B cell (primary cell): ENCODE measurements around the gene MYO1E. TPM values are rescaled to one million over a fixed set of nuclear protein-coding genes. Genes with fewer than 3 reads are reported as not detected.
"Not testable (repeated sequence)": the region's sequence is repeated elsewhere in the genome, so short reads cannot be mapped to it uniquely, and the experiment has no call there.

Experiments
- ATAC-seq: fragments of 200-7000 bp; cut with Tn5 transposase; one replicate; pipeline ENCODE4 v1.10.0; 2021; ENCODE audit warnings: low read depth, mild to moderate bottlenecking, moderate number of reproducible peaks, moderate library complexity
- CTCF ChIA-PET: fragments of 350-600 bp; sonication (Branson Sonifier 250); formaldehyde crosslinking; loops from one replicate; lab custom pipeline; 2021; ENCODE audit warnings: antibody characterized with exemption, inconsistent platforms; lab: Charles Lee
- POLR2A ChIA-PET: fragments of 350-600 bp; sonication (Branson Sonifier 250); formaldehyde crosslinking; loops from one replicate; lab custom pipeline; 2021; ENCODE audit warnings: antibody characterized with exemption; lab: Charles Lee
- DNase-seq: peaks from one replicate; pipeline ENCODE4 v3.0.0; 2013
- H2AFZ ChIP-seq: 2 replicates; pipeline ENCODE4 v1.6.1; 2012; ENCODE audit warnings: mild to moderate bottlenecking, low read depth, low read length; ENCODE audit not compliant: insufficient read depth, poor library complexity, severe bottlenecking
- H3K27ac ChIP-seq, 2 donors: 1 replicate in 1 of 2; 2 replicates in 1 of 2; pipeline ENCODE4 v1.5.1; 2012 to 2013; ENCODE audit warnings: low read length in 2 of 2, mild to moderate bottlenecking in 2 of 2, moderate library complexity in 1 of 2
- H3K27me3 ChIP-seq, 4 experiments: fragments of 200-600 bp in 1 of 4; sonication (generic) in 1 of 4; replicated peaks in 1 of 4; 1 replicate in 2 of 4; 2 replicates in 2 of 4; pipeline versions ENCODE4 v1.6.1 to v1.7.0; 2013 to 2016; ENCODE audit warnings: low read length in 3 of 4, mild to moderate bottlenecking in 2 of 4, mixed read lengths in 1 of 4, moderate library complexity in 1 of 4; ENCODE audit not compliant: insufficient read depth in 4 of 4, control insufficient read depth in 3 of 4; ENCODE audit errors: control extremely low read depth in 1 of 4
- H3K36me3 ChIP-seq, 2 experiments: replicated peaks in 1 of 2; 1 replicate in 1 of 2; 2 replicates in 1 of 2; pipeline versions ENCODE4 v1.6.1 to v1.7.1; 2013; ENCODE audit warnings: low read length in 1 of 2; ENCODE audit not compliant: insufficient read depth in 2 of 2, control insufficient read depth in 1 of 2; ENCODE audit errors: control extremely low read depth in 1 of 2, extremely low read depth in 1 of 2
- H3K4me1 ChIP-seq, 2 donors: fragments of 200-600 bp in 1 of 2; sonication (generic) in 1 of 2; 1 replicate in 1 of 2; 2 replicates in 1 of 2; pipeline versions ENCODE4 v1.5.1 to v1.6.1; 2013 to 2017; ENCODE audit warnings: low read length in 2 of 2; ENCODE audit not compliant: control insufficient read depth in 2 of 2, insufficient read depth in 2 of 2
- H3K4me2 ChIP-seq: replicated peaks from 2 replicates; pipeline ENCODE3; 2012; ENCODE audit warnings: mild to moderate bottlenecking, low read depth, low read length; ENCODE audit not compliant: poor library complexity, severe bottlenecking
- H3K4me3 ChIP-seq, 5 experiments: fragments of 200-600 bp in 1 of 5; sonication (generic) in 1 of 5; 1 replicate in 3 of 5; 2 replicates in 2 of 5; pipeline versions ENCODE4 v1.5.1 to v1.7.0; 2011 to 2016; ENCODE audit warnings: low read length in 4 of 5, mild to moderate bottlenecking in 4 of 5, low read depth in 2 of 5, control low read depth in 1 of 5, moderate library complexity in 1 of 5; ENCODE audit not compliant: insufficient read depth in 1 of 5; ENCODE audit errors: control extremely low read depth in 1 of 5, extremely low read depth in 1 of 5
- H3K79me2 ChIP-seq: fragments of 200-600 bp; sonication (generic); one replicate; pipeline ENCODE4 v1.6.0; 2016; ENCODE audit warnings: low read length; ENCODE audit not compliant: control insufficient read depth, insufficient read depth
- H3K9ac ChIP-seq: fragments of 200-600 bp; sonication (generic); 2 replicates; pipeline ENCODE4 v1.6.1; 2017; ENCODE audit warnings: mild to moderate bottlenecking, low read length, moderate library complexity
- H3K9me3 ChIP-seq, 3 donors: one replicate each; pipeline versions ENCODE4 v1.6.1 to v1.7.1; 2013; ENCODE audit warnings: low read length in 2 of 3; ENCODE audit not compliant: control insufficient read depth in 2 of 3, insufficient read depth in 1 of 3; ENCODE audit errors: control extremely low read depth in 1 of 3
- H4K20me1 ChIP-seq: 2 replicates; pipeline ENCODE4 v1.6.0; 2012; ENCODE audit warnings: mild to moderate bottlenecking, low read length; ENCODE audit not compliant: insufficient read depth, control insufficient read depth, poor library complexity, severe bottlenecking
- H3K27ac Mint-ChIP-seq: one replicate; pipeline ENCODE4 v1.8.0; 2021; ENCODE audit warnings: mixed read lengths
- H3K27me3 Mint-ChIP-seq: one replicate; pipeline ENCODE4 v1.8.0; 2021; ENCODE audit warnings: mixed read lengths
- H3K4me1 Mint-ChIP-seq: one replicate; pipeline ENCODE4 v1.8.0; 2021; ENCODE audit warnings: mixed read lengths
- H3K4me3 Mint-ChIP-seq: one replicate; pipeline ENCODE4 v1.8.0; 2021; ENCODE audit warnings: mixed read lengths
- H3K9me3 Mint-ChIP-seq: one replicate; pipeline ENCODE4 v1.8.0; 2022; ENCODE audit warnings: mixed read lengths; ENCODE audit not compliant: insufficient read depth
- CTCF ChIP-seq: fragments of 200-600 bp; IDR thresholded peaks from one replicate; pipeline ENCODE4 v1.8.0; 2022; ENCODE audit warnings: antibody characterized with exemption, mild to moderate bottlenecking
- EZH2 ChIP-seq: IDR thresholded peaks from 2 replicates; pipeline ENCODE4 v1.6.1; 2012; ENCODE audit warnings: borderline replicate concordance, low read depth, mild to moderate bottlenecking, moderate library complexity, low read length; ENCODE audit not compliant: insufficient read depth, poor library complexity, severe bottlenecking
- WGBS: methylation state at CpG from one replicate; pipeline ENCODE4 v1.1.5; 2013; ENCODE audit warnings: missing lambda C conversion rate; ENCODE audit not compliant: insufficient coverage; 5-methylcytosine and 5-hydroxymethylcytosine counted together
- intact Hi-C: fragments of 100-400 bp; cut with micrococcal nuclease; formaldehyde crosslinking; loops from one replicate; pipeline ENCODE4 v1.10.0; 2022
- polyA plus RNA-seq: library from polyadenylated mRNA; depleted of rRNA; stranded (reverse); fragments of >200 nt; gene quantifications from 2 replicates; pipeline ENCODE4 v1.2.3, GENCODE V29; 2012
- total RNA-seq, 2 donors: library from RNA; stranded (reverse); fragments of 120-200 nt in 1 of 2; gene quantifications; 1 replicate in 1 of 2; 2 replicates in 1 of 2; pipeline versions ENCODE4 v1.2.3 to v1.2.4, GENCODE V29; 2013 to 2022

The MYO1E gene
- total and polyA plus RNA-seq, 2 donors (not counting 1 experiment from before 2014, with no cell fraction given): 11.9 to 100.0 TPM

- Histone ChIP-seq H3K9ac (no peak overlapping the region), H3K4me1 (peaks cover 5 to 16% of the 10 kb centered on the region in 2 donors), H3K4me2 (no peak overlapping the region), H3K27me3 (no peaks in the 10 kb centered on the region), H2AFZ (no peak overlapping the region), H4K20me1 (peaks cover 16% of the 10 kb centered on the region), H3K9me3 (no peaks in the 10 kb centered on the region), H3K36me3 (no peaks in the 10 kb centered on the region), H3K27ac (no peak overlapping the region), H3K79me2 (peaks cover 98% of the 10 kb centered on the region), H3K4me3 (no peak overlapping the region)
- intact Hi-C loops: no loop called here
- ChIA-PET POLR2A (no interaction called here), CTCF (interaction anchor here (0.8 kb wide), 1 partner anchor 22 kb away, joined by 3 read pairs; no protein-coding TSS in a partner anchor)
- no CpG with 5 or more reads among the region's 1 CpG for WGBS
- ATAC-seq (no peak), DNase-seq (no peak)
- TF ChIP-seq CTCF (no peak), EZH2 (no peak)
- H3K4me3 Mint-ChIP-seq: no peak overlapping the region
- H3K4me1 Mint-ChIP-seq: peaks cover 44% of the 10 kb centered on the region
- peaks cover 3% of the 10 kb centered on the region for H3K9me3 Mint-ChIP-seq
- H3K27me3 Mint-ChIP-seq: no peaks in the 10 kb centered on the region
- no peak overlapping the region for H3K27ac Mint-ChIP-seq
Measured at GRCh38 chr15:59338414-59338813, 34.3 kb downstream of the MYO1E start.

- CTCF ChIA-PET: interaction anchor here (1.2 kb wide), 1 partner anchor 90 kb away, joined by 4 read pairs; no protein-coding TSS in a partner anchor
Measured at GRCh38 chr15:59336725-59337124, 35.9 kb downstream of the MYO1E start.

More at GRCh38 chr15:59336725-59337124, 35.9 kb downstream of the MYO1E start:
- H3K4me2 ChIP-seq, H3K9me3 Mint-ChIP-seq, ATAC-seq, H3K9me3 ChIP-seq, H3K27ac Mint-ChIP-seq, H3K27ac ChIP-seq, H3K27me3 ChIP-seq, intact Hi-C loops, H3K9ac ChIP-seq, H3K4me3 Mint-ChIP-seq, H3K36me3 ChIP-seq, DNase-seq, H3K27me3 Mint-ChIP-seq, H3K4me3 ChIP-seq, H2AFZ ChIP-seq: not testable (repeated sequence)
- Histone ChIP-seq H4K20me1 (peaks cover 18% of the 10 kb centered on the region), H3K4me1 (peaks cover 20 to 31% of the 10 kb centered on the region in 2 donors), H3K79me2 (peaks cover 98% of the 10 kb centered on the region)
- peaks cover 48% of the 10 kb centered on the region for H3K4me1 Mint-ChIP-seq
- 100% methylated on average over 3 of the region's 4 CpGs for WGBS
- POLR2A ChIA-PET: interaction anchor here (1.0 kb wide), 1 partner anchor 36 kb away, joined by 3 read pairs; no protein-coding TSS in a partner anchor
